ENCODE data around the gene TEPSIN. TPM values are rescaled to one million over a fixed set of nuclear protein-coding genes. Genes with fewer than 3 reads are reported as not detected.

The TEPSIN gene
- polyA plus RNA-seq, 1 donor from 2014 or later: 50.0 TPM

GRCh38 chr17:81252987-81253329, 14.1 kb upstream of the TEPSIN start:
- TF ChIP-seq REST (IDR thresholded peaks at IDR 0.05; ENCODE audit: borderline replicate concordance) (no peak), POLR2AphosphoS5 (IDR thresholded peaks at IDR 0.05) (no peak), SMC3 (conservative IDR thresholded peaks at IDR 0.05; ENCODE audit: poor library complexity) (no peak), EZH2 (IDR thresholded peaks at IDR 0.05; ENCODE audit: borderline replicate concordance, insufficient read depth, low read length, poor library complexity, severe bottlenecking) (no peak)
- H3K27ac ChIP-seq (ENCODE audit: low read length): peak overlapping the region; percentile 84
- H3K27me3 ChIP-seq (ENCODE audit: insufficient read depth, low read depth, low read length): no peaks in the 10 kb centered on the region
- peak overlapping the region; percentile 62 for H3K9ac ChIP-seq (ENCODE audit: low read length)
- H4K20me1 ChIP-seq (ENCODE audit: insufficient read depth): no peaks in the 10 kb centered on the region
- no peak overlapping the region for H2AFZ ChIP-seq (ENCODE audit: low read depth, low read length)
- no peaks in the 10 kb centered on the region for H3F3A ChIP-seq (ENCODE audit: insufficient read depth, low read length, poor library complexity, severe bottlenecking)
- no peaks in the 10 kb centered on the region for H3K36me3 ChIP-seq (ENCODE audit: insufficient read depth, low read length)
- no peak overlapping the region for H3K4me3 ChIP-seq (ENCODE audit: low read length)
- H3K4me2 ChIP-seq (ENCODE audit: low read length): no peak overlapping the region
- no peaks in the 10 kb centered on the region for H3K9me3 ChIP-seq (ENCODE audit: low read length)
- H3K79me2 ChIP-seq (replicated peaks; ENCODE audit: insufficient read depth, low read length): no peaks in the 10 kb centered on the region
- H3K9me2 ChIP-seq (ENCODE audit: insufficient read depth, low read length): no peaks in the 10 kb centered on the region

GRCh38 chr17:81252326-81252986, 13.6 kb upstream of the TEPSIN start:
- Histone ChIP-seq H3K4me2 (ENCODE audit: low read length) (no peak overlapping the region), H3K36me3 (ENCODE audit: insufficient read depth, low read length) (no peaks in the 10 kb centered on the region), H3K4me3 (ENCODE audit: low read length) (peak overlapping the region; percentile 55), H3K9me3 (ENCODE audit: low read length) (no peaks in the 10 kb centered on the region), H3K27me3 (ENCODE audit: insufficient read depth, low read depth, low read length) (no peaks in the 10 kb centered on the region), H3F3A (ENCODE audit: insufficient read depth, low read length, poor library complexity, severe bottlenecking) (no peaks in the 10 kb centered on the region), H3K79me2 (replicated peaks; ENCODE audit: insufficient read depth, low read length) (no peaks in the 10 kb centered on the region), H3K9me2 (ENCODE audit: insufficient read depth, low read length) (no peaks in the 10 kb centered on the region), H3K27ac (ENCODE audit: low read length) (peak overlapping the region; percentile 84), H3K9ac (ENCODE audit: low read length) (peak overlapping the region; percentile 62), H2AFZ (ENCODE audit: low read depth, low read length) (no peak overlapping the region), H4K20me1 (ENCODE audit: insufficient read depth) (no peaks in the 10 kb centered on the region)
- TF ChIP-seq POLR2AphosphoS5 (IDR thresholded peaks at IDR 0.05) (no peak), EZH2 (IDR thresholded peaks at IDR 0.05; ENCODE audit: borderline replicate concordance, insufficient read depth, low read length, poor library complexity, severe bottlenecking) (no peak), RAD21 (conservative IDR thresholded peaks at IDR 0.05) (no peak), EP300 (conservative IDR thresholded peaks at IDR 0.05; ENCODE audit: poor library complexity, severe bottlenecking) (no peak), SMC3 (conservative IDR thresholded peaks at IDR 0.05; ENCODE audit: poor library complexity) (no peak), CTCF (IDR thresholded peaks at IDR 0.05; ENCODE audit: poor library complexity, severe bottlenecking) (no peak), MXI1 (conservative IDR thresholded peaks at IDR 0.05; ENCODE audit: poor library complexity, severe bottlenecking) (no peak), TAF1 (IDR thresholded peaks at IDR 0.05; ENCODE audit: low read depth) (no peak), REST (IDR thresholded peaks at IDR 0.05; ENCODE audit: borderline replicate concordance) (no peak)
